NOMO-1 (cell line): Measurements from ENCODE around the gene NSD1.

Experiments
- DNase-seq, 2 experiments: peaks; one replicate each; lab custom pipeline; 2025; ENCODE audit not compliant: unreplicated experiment in 2 of 2; lab: John Stamatoyannopoulos, UW

The NSD1 gene, protein sequence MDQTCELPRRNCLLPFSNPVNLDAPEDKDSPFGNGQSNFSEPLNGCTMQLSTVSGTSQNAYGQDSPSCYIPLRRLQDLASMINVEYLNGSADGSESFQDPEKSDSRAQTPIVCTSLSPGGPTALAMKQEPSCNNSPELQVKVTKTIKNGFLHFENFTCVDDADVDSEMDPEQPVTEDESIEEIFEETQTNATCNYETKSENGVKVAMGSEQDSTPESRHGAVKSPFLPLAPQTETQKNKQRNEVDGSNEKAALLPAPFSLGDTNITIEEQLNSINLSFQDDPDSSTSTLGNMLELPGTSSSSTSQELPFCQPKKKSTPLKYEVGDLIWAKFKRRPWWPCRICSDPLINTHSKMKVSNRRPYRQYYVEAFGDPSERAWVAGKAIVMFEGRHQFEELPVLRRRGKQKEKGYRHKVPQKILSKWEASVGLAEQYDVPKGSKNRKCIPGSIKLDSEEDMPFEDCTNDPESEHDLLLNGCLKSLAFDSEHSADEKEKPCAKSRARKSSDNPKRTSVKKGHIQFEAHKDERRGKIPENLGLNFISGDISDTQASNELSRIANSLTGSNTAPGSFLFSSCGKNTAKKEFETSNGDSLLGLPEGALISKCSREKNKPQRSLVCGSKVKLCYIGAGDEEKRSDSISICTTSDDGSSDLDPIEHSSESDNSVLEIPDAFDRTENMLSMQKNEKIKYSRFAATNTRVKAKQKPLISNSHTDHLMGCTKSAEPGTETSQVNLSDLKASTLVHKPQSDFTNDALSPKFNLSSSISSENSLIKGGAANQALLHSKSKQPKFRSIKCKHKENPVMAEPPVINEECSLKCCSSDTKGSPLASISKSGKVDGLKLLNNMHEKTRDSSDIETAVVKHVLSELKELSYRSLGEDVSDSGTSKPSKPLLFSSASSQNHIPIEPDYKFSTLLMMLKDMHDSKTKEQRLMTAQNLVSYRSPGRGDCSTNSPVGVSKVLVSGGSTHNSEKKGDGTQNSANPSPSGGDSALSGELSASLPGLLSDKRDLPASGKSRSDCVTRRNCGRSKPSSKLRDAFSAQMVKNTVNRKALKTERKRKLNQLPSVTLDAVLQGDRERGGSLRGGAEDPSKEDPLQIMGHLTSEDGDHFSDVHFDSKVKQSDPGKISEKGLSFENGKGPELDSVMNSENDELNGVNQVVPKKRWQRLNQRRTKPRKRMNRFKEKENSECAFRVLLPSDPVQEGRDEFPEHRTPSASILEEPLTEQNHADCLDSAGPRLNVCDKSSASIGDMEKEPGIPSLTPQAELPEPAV (N-terminal part only)

DNA sequence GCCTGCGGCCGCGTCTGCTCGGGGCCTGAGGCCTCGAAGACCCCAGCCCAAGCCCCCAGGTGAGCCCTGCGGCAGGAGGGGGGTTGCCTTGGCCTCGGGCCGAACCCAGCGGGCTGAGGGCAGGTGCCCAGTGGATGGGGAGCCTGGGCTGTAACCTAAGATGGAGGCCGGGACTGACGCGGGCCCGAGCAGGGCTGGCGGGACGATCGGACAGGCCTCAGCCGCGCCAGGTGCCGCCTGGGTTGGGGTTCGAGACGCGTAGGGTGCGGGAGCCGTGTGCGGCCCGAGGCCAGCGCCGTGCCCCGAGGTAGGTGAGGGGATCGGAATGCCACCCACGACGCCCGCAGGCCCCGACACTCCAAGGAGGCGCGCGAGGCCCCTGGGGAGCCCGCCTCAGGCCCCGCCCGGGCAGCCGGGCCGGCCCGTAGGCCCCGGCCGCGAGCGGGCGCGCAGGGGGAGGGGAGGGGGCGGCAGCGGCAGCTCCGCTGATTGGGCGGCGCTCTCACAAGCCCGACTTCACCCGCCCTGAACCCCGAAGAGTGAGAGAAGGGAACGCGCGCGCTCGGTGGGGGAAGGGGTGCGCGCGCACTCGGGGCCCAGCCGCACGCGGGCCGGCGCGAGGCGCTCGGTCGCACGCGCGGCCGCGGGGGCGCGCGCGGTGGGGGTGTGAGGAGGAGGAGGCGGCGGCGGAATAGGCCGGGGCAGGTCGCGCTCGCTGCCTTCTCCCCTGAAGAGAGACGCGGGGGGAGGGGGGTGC is at the start of gene NSD1:
TSS of gene NSD1 (plus strand) at position 678 of the 757 bp plus-strand sequence. CDS start 1,331 bp downstream, outside the sequence.
- peak; percentile 61 to 81 for DNase-seq

DNA sequence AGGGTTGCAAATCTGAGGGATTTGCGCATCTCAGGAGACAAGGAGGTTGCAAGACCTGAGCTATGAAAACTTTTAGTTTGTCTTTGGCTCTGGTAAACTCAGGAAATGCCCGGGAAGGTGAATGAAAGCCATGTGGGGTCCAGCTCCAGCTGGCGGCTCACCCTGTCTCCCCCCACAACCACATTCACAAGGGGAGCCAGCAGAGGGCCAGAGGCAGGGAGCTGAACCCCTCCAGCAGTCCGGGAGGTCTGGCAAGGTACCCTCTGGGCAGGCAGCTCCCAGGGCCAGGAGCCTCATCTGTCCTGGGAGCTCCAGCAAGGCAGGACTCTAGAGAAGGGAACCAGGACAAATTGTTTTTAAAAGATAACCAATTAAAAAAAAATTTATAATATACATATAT is 49.4 kb upstream of the NSD1 start:
- no peak for DNase-seq

DNA sequence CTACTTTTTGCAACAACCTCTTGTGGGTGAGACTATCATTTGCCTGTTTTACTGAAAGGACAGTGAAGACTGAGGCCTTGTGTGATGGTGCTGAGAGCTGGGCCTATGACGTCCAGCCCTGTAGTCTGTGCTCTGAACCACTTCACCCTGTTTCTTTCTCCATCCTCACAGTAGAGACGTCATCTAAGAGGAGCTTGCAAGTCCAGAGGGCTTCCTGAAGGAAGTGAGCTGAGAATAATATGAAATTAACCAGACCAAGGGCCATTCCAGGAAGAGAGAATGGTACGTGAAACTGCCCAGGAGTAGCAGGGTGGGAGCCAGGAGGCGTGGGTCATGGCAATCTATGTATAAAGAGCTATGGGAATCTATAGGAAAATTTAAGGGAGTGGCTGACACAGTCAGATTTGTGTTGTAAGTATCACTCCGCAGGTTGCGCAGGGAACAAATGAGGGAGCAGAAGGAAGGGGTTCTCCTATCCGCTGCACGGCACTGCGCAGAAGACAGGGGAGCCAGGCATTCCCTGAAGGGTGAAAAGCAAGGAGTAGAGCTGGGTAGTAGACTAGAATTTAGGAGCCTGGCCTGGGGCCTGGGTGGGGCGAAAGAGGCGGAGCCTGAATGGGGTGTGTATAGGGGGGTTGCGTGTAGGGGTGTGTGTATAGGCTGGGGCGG is 47.5 kb upstream of the NSD1 start:
- no peak for DNase-seq

DNA sequence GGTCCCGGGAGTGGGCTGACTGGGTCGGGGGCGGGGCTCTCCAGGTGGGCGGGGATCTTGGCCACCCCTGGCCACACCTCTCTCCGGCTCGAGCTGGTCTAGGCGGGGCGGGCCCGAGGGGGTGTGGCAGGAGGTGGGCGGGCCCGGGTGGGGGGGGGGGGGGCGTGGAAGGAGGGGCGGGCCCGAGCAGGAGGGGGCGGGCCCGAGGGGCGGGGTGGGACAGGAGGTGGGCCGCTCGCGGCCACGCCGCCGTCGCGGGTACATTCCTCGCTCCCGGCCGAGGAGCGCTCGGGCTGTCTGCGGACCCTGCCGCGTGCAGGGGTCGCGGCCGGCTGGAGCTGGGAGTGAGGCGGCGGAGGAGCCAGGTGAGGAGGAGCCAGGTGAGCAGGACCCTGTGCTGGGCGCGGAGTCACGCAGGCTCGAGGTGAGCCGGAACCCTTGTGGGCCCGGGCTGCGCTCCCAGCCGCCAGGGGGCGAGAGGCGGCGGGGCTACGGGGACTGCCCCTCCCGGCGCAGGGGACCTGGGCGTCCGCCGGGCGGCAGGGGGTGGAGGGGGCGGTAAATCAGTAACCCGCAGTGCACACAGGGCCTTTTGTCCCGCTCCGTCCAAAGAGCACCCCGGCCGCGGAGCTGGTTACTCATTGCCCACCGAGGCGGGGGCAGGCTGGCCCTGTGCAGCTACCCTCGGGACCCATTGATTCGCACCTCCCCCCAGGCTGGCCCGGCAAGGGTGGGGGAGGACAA is 46.7 kb upstream of the NSD1 start, which contains the start of gene FGFR4:
TSS of gene FGFR4 (plus strand) at position 262 of the 744 bp plus-strand sequence. CDS start 2,688 bp downstream, outside the sequence.
- peak; percentile 37 to 75 for DNase-seq

DNA sequence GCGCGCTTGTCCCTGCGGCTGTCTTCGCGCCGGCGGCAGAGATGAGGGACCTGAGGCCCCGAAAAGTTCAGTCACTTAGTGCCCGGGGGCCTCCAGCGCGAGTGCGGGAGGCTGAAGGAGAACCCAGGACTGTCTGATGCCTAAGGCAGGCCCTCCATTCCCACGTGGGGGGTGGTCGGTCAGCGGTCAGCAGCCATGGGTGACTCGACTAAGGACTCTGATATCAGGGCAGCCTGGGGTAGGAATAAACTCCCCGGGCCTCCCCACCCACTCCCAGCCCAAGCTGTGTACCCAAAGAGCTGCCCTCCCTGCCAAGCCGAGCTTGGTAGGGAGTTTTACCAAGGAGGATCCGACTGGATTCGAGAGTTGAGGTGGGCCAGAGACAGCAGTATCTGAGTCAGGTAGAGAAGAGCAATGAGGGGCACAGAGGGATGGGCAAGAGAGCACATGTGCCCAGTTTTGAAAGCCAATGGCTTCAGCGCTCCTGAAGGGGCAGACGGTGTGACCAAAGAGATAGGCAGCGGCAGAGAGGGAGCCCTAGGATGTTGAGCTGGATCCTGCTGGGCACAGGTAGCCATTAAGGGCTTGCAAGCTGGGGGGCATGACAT is 46.1 kb upstream of the NSD1 start:
- DNase-seq, result no peak

DNA sequence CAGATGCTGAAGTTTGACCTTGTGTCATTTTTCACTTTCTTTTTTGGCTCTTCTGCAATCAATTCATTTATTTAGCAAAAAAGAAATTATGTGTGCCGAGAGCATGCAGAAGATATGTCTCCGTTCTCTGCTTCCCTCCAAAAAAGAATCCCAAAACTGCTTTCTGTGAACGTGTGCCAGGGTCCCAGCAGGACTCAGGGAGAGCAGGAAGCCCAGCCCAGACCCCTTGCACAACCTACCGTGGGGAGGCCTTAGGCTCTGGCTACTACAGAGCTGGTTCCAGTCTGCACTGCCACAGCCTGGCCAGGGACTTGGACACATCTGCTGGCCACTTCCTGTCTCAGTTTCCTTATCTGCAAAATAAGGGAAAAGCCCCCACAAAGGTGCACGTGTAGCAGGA is 44.4 kb upstream of the NSD1 start:
- DNase-seq, result no peak

DNA sequence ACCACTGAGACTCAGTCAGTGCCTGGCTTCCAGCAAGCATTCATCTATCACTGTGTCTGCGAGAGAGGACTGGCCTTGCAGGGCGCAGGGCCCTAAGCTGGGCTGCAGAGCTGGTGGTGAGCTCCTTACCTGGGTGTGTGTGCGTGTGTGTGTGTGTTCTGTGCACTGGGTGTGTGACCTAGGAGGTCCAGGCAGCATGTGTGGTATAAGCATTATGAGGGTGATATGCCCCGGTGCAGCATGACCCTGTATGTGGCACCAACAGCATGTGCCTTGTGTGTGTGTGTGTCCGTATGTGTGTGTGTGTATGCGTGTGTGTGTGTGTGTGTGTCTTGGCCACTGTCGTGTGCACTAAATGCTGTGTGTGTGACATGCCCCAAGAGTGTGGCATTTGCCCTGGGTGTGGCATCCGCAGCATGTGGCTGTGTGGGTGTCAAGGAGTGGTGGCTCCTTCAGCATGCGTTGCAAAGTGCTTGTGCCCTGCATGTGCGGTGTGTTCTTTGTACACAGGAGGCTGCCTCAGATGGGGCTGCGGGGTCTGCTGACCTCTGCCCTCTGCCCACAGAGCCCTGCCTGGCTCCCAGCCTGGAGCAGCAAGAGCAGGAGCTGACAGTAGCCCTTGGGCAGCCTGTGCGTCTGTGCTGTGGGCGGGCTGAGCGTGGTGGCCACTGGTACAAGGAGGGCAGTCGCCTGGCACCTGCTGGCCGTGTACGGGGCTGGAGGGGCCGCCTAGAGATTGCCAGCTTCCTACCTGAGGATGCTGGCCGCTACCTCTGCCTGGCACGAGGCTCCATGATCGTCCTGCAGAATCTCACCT is 43.5 kb upstream of the NSD1 start:
- no peak for DNase-seq

DNA sequence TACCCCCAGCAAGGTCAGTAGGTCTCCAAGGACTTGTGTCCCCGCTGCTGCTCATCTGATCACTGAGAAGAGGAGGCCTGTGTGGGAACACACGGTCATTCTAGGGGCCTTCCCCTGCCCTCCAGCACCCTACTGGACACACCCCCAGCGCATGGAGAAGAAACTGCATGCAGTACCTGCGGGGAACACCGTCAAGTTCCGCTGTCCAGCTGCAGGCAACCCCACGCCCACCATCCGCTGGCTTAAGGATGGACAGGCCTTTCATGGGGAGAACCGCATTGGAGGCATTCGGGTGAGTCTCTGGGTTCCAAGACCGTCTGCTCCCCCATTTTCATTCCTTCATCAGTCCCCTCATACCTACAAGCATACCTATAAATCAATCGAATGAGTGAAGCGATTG is 42.8 kb upstream of the NSD1 start:
- no peak for DNase-seq

DNA sequence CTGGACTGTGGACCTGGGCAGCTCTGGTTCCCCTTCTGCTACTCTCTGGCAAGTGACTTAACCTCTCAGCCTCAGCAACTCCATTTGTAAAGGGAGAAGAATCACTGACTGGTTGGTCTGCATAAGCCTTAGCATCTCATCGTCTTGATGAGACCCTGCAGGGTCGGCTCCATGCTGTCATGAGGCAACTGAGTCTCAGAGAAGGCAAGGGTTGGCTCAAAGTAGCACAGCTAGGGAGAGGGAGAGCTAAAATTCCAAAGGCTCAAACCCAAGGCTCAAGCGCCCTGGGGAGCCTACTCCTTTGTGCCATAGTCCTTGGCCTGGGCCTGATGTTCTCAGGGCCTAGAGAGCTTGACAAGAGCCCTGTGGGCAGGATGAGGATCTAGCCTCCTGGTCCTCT is 42.3 kb upstream of the NSD1 start:
- no peak for DNase-seq

DNA sequence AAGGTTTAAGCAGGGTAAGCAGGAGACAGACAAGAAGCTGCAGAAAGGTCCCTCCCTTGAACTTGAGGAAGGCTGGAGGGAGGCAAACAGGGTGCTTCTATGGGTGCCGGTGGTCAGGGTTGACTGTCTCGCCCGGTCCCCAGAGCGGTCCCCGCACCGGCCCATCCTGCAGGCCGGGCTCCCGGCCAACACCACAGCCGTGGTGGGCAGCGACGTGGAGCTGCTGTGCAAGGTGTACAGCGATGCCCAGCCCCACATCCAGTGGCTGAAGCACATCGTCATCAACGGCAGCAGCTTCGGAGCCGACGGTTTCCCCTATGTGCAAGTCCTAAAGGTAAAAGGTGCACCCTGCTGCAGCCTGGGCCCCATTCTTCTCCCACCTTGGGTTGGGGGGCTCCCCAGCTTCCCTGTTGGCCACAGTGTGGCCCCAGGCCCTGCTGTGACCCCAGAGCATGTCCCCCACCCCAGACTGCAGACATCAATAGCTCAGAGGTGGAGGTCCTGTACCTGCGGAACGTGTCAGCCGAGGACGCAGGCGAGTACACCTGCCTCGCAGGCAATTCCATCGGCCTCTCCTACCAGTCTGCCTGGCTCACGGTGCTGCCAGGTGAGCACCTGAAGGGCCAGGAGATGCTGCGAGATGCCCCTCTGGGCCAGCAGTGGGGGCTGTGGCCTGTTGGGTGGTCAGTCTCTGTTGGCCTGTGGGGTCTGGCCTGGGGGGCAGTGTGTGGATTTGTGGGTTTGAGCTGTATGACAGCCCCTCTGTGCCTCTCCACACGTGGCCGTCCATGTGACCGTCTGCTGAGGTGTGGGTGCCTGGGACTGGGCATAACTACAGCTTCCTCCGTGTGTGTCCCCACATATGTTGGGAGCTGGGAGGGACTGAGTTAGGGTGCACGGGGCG is 41.1 kb upstream of the NSD1 start:
- no peak for DNase-seq

DNA sequence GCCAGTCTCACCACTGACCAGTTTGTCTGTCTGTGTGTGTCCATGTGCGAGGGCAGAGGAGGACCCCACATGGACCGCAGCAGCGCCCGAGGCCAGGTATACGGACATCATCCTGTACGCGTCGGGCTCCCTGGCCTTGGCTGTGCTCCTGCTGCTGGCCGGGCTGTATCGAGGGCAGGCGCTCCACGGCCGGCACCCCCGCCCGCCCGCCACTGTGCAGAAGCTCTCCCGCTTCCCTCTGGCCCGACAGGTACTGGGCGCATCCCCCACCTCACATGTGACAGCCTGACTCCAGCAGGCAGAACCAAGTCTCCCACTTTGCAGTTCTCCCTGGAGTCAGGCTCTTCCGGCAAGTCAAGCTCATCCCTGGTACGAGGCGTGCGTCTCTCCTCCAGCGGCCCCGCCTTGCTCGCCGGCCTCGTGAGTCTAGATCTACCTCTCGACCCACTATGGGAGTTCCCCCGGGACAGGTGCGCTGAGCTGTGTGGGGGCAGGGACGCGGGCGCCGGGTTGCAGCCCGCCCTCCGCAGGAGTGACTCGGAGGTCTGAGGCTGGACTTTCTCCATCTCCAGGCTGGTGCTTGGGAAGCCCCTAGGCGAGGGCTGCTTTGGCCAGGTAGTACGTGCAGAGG is 40.4 kb upstream of the NSD1 start:
- DNase-seq, result no peak

DNA sequence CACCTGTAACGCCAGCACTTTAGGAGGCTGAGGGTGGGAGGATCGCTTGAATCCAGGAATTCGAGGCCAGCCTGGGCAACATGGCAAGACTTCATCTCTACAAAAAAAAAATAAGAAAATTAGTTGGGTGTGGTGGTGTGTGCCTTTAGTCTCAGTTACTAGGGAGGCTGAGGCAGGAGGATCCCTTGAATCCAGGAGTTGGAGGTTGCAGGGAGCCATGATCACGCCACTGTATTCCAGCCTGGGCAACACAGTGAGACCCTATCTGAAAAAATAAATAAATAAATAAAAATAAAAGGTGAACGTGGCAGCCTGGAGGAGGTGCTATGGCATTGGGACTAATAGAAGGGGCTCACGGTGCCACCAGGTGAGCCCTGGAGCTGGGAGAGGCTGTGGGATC is 39.8 kb upstream of the NSD1 start:
- no peak for DNase-seq

DNA sequence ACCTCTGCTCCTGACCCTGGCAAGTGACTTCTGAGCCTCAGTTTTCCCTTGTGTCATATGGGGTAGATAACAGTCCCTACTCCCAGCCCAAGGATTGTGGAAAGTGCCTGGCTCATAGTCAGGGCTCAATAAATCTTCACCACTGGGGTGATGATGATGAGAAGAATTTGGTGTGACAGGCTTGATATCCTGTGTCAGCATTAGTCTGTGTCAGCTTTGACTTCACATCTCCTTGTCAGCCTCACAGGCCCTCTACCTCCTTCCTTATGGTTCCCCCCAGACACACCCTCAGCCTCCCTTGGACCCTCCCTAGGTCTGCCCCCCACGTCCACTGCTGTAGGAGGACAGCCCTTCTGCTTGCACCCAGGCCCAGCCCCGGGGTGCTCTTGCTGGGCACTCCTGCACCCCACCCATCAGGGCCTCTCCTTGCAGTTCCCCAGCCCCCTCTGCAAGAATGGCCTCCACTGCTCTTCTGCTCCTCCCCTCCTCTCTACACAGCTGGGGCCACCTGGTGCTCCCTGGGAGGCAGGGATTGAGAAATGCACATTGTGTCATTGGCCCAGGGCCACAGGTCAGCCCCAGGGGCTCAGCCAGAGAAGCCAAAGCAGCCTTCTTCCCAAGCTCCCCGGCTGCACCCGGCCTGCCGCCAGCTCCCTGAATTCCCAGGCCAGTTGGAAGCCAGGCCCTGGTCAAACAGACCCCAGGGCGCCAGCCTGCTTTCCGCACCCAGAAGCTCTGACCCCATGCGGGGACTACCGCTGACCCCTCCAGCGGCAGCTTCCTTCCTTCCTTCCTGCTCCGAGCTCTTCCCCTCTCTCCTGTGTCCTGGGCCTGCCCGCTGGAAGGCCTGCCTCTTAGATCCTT is 39.1 kb upstream of the NSD1 start:
- no peak for DNase-seq

DNA sequence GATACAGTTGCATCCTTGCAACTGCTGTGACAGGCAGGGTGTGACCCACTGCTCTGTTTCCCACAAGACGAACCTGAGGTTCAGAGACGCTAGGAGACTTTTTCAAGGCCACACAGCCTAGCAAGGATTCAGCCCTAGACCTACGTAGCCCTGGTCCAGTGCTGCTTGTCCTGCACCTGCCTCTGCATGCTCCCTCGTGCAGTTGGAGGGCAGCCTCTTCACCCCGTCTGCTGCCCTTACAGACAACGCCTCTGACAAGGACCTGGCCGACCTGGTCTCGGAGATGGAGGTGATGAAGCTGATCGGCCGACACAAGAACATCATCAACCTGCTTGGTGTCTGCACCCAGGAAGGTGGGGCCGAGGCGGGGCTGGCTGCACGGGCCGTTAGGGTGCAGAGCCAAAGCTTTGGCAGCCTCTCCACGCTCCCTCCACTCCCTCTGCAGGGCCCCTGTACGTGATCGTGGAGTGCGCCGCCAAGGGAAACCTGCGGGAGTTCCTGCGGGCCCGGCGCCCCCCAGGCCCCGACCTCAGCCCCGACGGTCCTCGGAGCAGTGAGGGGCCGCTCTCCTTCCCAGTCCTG is 38.4 kb upstream of the NSD1 start:
- no peak for DNase-seq
